ENCODE measurements around the gene REEP2.
"Not testable (repeated sequence)": the region's sequence is repeated elsewhere in the genome, so short reads cannot be mapped to it uniquely, and the experiment has no call there.

Gene REEP2

GRCh38 chr5:138438724-138439476, at the start of gene REEP2:
Gene REEP2, plus strand, starts transcription at chr5:138439057. Its CDS starts 152 bp downstream, at chr5:138439209.
- TF ChIP-seq CTCF (IDR thresholded peaks at IDR 0.05; ENCODE audit: extremely low read depth, insufficient read depth, missing control alignments): no peak
- DNase-seq (ENCODE audit: low spot score): peak; percentile 93
- in situ Hi-C loops (cut with MboI; ENCODE audit: low pct_unique_long_range_greater_than_20kb, low sequenced_read_pairs, unreplicated experiment): no loop called here

GRCh38 chr5:138389332-138389731, 49.5 kb upstream of the REEP2 start:
- no peak for DNase-seq (ENCODE audit: low spot score)
- TF ChIP-seq CTCF (IDR thresholded peaks at IDR 0.05; ENCODE audit: extremely low read depth, insufficient read depth, missing control alignments): no peak
- in situ Hi-C loops (cut with MboI; ENCODE audit: low pct_unique_long_range_greater_than_20kb, low sequenced_read_pairs, unreplicated experiment): no loop called here

GRCh38 chr5:138389911-138390310, 48.9 kb upstream of the REEP2 start:
- DNase-seq (ENCODE audit: low spot score); in situ Hi-C loops (cut with MboI; ENCODE audit: low pct_unique_long_range_greater_than_20kb, low sequenced_read_pairs, unreplicated experiment): not testable (repeated sequence)

GRCh38 chr5:138391859-138392386, 46.9 kb upstream of the REEP2 start:
- in situ Hi-C loops (cut with MboI; ENCODE audit: low pct_unique_long_range_greater_than_20kb, low sequenced_read_pairs, unreplicated experiment): no loop called here
- no peak for TF ChIP-seq CTCF (IDR thresholded peaks at IDR 0.05; ENCODE audit: extremely low read depth, insufficient read depth, missing control alignments)
- no peak for DNase-seq (ENCODE audit: low spot score)

GRCh38 chr5:138402640-138403039, 36.2 kb upstream of the REEP2 start:
- TF ChIP-seq CTCF (IDR thresholded peaks at IDR 0.05; ENCODE audit: extremely low read depth, insufficient read depth, missing control alignments): no peak
- in situ Hi-C loops (cut with MboI; ENCODE audit: low pct_unique_long_range_greater_than_20kb, low sequenced_read_pairs, unreplicated experiment): loop anchor here (25.0 kb wide), 1 partner anchor 215 kb away; the partner anchor contains the start of genes BRD8 and KIF20A
- peak; percentile 35 for DNase-seq (ENCODE audit: low spot score)

GRCh38 chr5:138408023-138408422, 30.8 kb upstream of the REEP2 start:
- peak; percentile 59 for DNase-seq (ENCODE audit: low spot score)
- in situ Hi-C loops (cut with MboI; ENCODE audit: low pct_unique_long_range_greater_than_20kb, low sequenced_read_pairs, unreplicated experiment): loop anchor here (25.0 kb wide), 1 partner anchor 221 kb away; the partner anchor contains the start of genes BRD8 and KIF20A
- TF ChIP-seq CTCF (IDR thresholded peaks at IDR 0.05; ENCODE audit: extremely low read depth, insufficient read depth, missing control alignments): no peak

GRCh38 chr5:138410996-138411640, 27.7 kb upstream of the REEP2 start:
- in situ Hi-C loops (cut with MboI; ENCODE audit: low pct_unique_long_range_greater_than_20kb, low sequenced_read_pairs, unreplicated experiment): loop anchor here (25.0 kb wide), 1 partner anchor 224 kb away; the partner anchor contains the start of genes BRD8 and KIF20A
- not testable (repeated sequence) for DNase-seq (ENCODE audit: low spot score)
- TF ChIP-seq CTCF (IDR thresholded peaks at IDR 0.05; ENCODE audit: extremely low read depth, insufficient read depth, missing control alignments): peak; percentile 40
